Liver (tissue), 3 donors: Measurements from ENCODE around the gene CTNNA1.

Experiments used
- JUND ChIP-seq, 2 donors: IDR thresholded peaks; 2 replicates each; pipeline ENCODE4 v1.6.1; 2016; ENCODE audit warnings: antibody characterized with exemption in 2 of 2
- RAD21 ChIP-seq, 2 donors: IDR thresholded peaks; 2 replicates each; pipeline ENCODE4 v1.6.1; 2016; ENCODE audit warnings: antibody characterized with exemption in 2 of 2, mild to moderate bottlenecking in 2 of 2
- RXRA ChIP-seq, 2 donors: IDR thresholded peaks; 2 replicates each; pipeline ENCODE4 v1.6.1; 2017 to 2018; ENCODE audit warnings: antibody characterized with exemption in 2 of 2, mild to moderate bottlenecking in 1 of 2
- YY1 ChIP-seq: IDR thresholded peaks from 2 replicates; pipeline ENCODE4 v1.6.1; 2016; ENCODE audit warnings: antibody characterized with exemption, mild to moderate bottlenecking
- TF ChIP-seq, protein P1 (sequence below): fragments of 150-350 bp; IDR thresholded peaks from 2 replicates; pipeline ENCODE4 v1.5.1; 2017; ENCODE audit warnings: improper control_type of control experiment, low read depth, low read length; ENCODE audit not compliant: missing input control
- donor health status: healthy.
- donor health status: healthy.

GRCh38 chr5:138926257-138926656, 173.0 kb downstream of the CTNNA1 start:
- TF ChIP-seq JUND (IDR thresholded peaks at IDR 0.05) (no peak), YY1 (no peak), RXRA (IDR thresholded peaks at IDR 0.05) (no peak), RAD21 (IDR thresholded peaks at IDR 0.05) (no peak)
- TF ChIP-seq, protein P1, sequence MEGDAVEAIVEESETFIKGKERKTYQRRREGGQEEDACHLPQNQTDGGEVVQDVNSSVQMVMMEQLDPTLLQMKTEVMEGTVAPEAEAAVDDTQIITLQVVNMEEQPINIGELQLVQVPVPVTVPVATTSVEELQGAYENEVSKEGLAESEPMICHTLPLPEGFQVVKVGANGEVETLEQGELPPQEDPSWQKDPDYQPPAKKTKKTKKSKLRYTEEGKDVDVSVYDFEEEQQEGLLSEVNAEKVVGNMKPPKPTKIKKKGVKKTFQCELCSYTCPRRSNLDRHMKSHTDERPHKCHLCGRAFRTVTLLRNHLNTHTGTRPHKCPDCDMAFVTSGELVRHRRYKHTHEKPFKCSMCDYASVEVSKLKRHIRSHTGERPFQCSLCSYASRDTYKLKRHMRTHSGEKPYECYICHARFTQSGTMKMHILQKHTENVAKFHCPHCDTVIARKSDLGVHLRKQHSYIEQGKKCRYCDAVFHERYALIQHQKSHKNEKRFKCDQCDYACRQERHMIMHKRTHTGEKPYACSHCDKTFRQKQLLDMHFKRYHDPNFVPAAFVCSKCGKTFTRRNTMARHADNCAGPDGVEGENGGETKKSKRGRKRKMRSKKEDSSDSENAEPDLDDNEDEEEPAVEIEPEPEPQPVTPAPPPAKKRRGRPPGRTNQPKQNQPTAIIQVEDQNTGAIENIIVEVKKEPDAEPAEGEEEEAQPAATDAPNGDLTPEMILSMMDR = no peak
